HG03139 (cell line): ENCODE data around the gene FZD10.

Experiments used
- ATAC-seq: cut with Tn5 transposase; IDR thresholded peaks from one replicate; pipeline ENCODE4 v1.9.1; 2021; ENCODE audit not compliant: unreplicated experiment

FZD10 gene

DNA sequence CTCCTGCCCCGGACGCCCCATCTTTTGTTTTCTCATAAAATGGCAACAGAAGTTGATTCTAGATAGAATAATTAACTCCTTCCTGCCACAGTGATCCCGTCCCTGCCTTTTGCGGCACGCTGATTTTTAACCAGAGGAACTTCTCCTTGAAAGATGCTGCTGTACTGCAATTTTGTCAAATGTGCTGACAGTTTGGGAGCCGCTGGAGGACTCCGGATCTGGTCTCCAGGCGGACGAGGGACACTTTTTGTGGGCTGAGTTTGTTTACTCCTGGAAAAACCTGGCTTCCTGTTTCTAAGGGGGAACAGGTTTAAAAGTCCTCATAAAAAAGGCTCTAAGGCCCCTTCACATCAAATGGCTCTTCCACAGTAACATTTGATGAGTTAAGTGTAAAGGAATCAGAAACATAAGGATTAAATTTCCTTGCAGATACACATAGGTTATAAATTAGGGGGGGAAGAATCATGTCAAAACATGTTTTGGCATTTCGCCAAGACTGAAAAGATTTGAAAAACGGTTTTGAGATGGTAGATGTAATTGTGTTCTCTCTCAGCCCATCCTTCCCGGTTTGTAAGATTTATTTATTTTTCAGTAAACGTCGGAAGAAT lies 15.5 kb downstream of the FZD10 start:
- ATAC-seq: no peak

DNA sequence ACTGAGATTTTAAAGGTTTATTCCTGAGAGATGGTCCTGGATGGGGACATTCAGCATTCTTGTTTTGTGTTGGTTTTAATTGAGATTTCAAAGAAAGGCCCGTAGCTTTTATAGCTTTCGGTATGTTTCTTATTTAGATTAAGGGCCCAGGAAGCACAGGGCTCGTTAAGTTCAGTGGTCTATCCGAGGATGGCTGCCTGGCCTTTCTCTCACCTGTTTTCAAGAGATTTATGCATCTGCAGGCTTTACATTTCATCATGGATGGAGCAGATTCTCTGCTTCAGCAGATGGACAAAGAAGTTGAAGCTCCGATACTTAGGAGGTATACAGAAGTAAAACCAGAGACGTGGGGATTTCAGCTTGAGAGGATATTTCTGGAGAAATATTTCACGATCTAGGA lies 16.0 kb downstream of the FZD10 start:
- ATAC-seq: no peak

- no peak for ATAC-seq
These were observed 16.9 kb downstream of the FZD10 start for GRCh38 chr12:130179191-130179590.

DNA sequence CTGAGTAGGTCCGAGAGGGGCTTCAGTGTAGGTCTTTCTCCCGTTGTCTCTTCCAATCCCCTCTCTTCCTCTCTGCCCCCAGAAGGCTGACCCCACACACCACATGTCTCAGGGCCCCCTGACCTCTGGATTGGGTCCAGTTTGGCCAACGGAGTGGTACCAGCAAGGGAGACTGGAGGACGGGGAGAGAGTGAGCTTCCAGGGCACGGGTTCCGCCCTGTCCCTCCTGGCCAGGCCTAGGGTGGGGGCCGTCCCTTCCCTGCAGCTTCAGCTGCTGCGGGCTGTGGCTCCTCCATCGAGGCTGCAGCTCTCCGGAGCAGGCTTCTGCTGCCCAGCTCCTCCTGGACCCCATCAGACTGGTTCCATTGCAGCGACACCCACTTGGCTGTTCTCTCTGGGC lies 17.4 kb downstream of the FZD10 start:
- no peak for ATAC-seq

DNA sequence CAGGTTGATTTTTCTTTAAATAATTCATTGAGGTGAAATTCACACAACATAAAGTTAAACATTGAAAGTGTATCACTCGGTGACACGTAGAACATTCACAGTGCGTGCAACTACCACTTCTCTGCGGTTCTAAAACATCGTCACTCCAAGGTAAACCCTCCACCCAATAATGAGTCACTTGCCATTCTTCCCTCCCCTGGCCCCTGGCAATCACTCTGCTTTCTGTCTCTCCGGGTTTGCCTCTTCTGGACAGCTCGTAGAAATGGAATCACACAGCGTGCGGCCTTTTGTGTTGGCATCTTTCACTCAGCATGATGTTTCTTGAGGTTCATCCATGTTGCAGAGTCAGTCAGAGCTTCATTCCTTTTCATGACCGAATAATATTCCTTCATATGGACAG lies 18.9 kb downstream of the FZD10 start:
- no peak for ATAC-seq

DNA sequence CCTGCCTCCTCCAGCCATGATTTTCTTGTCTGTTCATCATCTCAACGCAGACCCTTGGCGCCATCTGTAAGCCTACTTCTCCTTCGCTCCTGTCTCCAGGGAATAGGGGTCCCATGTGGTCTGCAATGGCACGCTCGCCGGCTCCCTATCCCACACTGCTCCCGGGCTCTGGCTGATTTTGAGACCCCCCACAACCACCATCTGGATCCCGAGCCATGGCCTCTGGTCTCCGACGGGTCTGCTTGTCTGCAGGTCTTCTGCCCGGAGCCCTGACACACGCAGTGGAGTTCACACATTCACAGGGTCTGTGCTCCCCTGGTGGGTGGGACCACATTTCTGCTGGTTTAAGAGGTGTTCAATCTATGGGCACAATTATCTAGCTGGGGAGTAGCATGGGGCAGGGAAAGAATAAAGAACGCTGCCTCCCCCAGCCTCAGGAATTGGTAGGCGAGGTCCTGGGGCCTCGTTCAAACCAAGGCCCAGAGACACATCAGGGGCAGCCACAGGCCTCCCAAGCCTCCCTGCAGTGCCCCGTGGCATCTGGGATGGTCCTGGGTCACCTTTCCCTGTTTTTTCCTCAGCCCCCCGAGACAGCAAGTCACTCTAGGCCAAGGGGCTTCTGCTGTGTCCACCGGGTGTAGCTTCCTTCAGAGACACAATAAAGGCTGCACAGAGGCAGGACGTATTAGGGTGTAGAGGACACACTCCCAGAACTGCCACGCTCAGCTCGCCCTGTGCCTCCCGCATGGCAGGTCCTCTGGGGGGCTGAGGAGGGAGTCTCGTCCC lies 21.5 kb downstream of the FZD10 start:
- ATAC-seq: no peak

GRCh38 chr12:130184404-130185090 lies 22.3 kb downstream of the FZD10 start:
- ATAC-seq: no peak

DNA sequence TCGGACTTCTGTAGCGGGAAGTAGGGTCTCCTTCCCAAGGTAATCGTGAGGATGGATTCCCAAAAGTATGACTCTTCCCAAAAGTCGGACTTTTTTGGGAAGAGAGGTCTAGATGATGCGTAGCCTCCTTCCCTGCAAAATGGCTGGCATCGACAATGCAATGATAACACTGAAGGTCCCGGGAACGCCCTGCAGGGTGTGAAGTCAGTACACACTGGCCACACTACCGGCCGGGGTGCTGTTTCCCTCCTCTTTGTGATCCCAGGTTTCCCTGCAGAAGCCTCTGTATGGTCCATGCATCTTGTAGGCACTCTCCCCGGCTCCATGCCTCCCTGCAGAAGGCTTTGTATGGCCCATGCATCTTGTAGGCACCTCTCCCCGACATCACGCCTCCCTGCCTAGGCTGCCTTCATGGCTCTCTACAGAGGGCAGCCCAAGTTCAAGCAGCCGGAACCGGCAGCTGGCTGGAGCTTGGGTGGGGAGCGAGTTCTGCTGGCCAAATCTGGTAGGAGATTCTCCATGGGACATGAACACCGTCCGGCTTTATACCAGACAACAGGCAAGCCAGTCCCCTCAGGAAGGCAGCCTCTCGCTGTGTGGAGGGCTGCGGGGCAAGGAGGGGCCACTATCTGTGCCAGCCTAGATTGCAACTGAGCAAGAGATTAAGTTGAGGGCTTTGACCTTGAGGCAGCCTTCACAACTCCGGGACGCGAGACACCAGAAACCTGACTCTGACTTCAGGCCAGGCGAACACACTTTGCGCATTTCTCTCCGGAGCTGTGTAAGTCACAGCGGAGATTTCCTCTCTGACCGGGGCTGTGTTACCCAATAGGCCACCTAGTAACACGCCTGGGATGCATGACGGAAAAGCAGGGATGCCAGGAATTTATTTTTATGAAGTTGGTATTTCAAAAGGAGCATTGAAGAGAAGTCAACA lies 23.5 kb downstream of the FZD10 start:
- no peak for ATAC-seq

GRCh38 chr12:130186651-130187268 lies 24.5 kb downstream of the FZD10 start:
- ATAC-seq: no peak

DNA sequence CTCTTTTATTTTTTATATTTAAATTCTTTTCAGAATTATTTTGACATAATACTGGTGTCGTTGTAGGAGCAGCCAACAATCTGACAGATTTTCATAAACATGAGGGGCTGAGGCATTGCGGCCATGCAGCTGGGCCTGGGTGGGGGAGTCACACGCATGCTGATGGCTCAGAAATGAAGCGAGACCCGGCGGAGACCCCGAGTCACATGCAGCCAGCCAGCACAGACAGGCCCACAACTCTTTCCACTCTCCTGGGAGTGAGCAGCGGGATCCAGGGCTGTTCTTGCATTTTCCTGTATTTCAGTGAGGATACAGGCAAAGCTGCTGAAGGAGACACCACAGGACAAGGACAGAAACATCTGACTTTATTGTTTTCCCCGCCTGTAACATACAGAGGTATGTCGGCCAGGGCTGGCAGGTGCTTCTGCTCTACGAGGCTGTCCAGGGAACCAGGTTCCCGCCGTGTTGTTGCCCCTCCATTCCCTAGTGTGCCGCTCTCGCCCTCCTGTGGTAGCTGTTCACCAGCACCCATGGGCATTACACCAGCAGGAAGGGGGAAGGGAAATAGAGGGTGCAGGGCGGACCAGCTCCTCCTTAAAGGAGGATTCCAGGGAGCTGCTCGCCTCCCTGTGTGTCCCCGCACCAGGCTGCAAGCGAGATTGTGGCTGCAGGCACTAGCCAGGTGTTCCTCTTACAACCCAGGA lies 30.5 kb downstream of the FZD10 start:
- ATAC-seq: no peak

DNA sequence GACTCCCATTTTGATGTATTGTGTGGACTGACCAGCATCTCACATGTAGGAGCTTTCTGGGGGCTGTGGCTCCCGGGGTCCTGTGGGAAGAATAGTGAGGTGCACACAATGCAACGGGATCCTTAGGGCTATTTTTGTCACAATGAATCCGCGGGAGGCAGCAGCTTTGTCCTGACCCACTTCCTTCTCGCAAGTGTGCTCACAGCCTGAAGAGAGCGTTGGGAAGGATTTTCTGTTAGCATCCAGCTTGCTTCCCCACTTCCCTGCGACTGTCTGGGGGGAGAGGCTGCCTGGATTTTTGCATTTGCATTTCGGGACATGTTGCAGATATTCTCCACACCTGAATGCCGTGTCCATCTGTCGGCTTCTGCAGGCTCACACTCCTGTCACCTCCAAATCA lies 31.9 kb downstream of the FZD10 start:
- ATAC-seq: no peak

- no peak for ATAC-seq
These were observed 33.1 kb downstream of the FZD10 start for GRCh38 chr12:130195369-130195768.

DNA sequence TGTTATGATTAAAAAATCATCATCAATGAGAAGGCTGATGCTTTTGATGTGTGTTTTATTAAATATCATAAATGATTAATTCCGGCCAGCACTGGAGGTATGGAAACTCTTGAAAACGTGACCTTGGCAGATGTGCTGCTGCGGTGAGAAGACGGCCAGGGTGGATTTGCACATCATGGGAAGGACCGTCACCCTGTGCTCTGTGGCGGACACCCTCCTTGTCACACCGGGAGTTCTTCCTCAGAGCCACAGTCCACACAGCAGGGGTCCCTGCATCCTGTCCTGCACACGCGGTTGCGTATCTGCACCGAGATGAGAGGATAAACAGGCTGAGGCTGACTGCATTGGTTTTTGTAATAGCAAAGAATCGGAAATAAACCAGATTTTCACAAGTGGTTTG lies 33.5 kb downstream of the FZD10 start:
- ATAC-seq: no peak

- ATAC-seq: no peak
These were observed 34.6 kb downstream of the FZD10 start for GRCh38 chr12:130196827-130197226.

GRCh38 chr12:130198026-130198662 lies 35.9 kb downstream of the FZD10 start:
- no peak for ATAC-seq

DNA sequence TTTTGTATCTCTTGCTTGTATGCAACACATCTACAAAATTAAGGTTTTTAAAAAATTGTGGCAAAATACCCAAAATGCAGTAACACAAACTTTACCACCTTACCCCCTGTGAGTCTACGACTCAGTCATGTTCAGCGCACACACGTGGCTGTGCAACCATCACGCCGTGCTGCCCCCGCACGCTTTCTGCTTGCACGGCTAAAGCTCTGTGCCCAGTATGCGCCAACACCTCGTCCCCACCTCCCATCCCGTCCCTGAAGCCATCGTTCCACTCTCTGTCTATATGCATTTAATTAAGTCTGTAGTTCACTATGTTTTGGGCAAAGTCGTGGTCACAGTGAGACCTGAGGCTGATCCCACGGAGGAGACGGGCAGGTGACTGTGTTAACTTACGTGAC lies 36.4 kb downstream of the FZD10 start:
- no peak for ATAC-seq

DNA sequence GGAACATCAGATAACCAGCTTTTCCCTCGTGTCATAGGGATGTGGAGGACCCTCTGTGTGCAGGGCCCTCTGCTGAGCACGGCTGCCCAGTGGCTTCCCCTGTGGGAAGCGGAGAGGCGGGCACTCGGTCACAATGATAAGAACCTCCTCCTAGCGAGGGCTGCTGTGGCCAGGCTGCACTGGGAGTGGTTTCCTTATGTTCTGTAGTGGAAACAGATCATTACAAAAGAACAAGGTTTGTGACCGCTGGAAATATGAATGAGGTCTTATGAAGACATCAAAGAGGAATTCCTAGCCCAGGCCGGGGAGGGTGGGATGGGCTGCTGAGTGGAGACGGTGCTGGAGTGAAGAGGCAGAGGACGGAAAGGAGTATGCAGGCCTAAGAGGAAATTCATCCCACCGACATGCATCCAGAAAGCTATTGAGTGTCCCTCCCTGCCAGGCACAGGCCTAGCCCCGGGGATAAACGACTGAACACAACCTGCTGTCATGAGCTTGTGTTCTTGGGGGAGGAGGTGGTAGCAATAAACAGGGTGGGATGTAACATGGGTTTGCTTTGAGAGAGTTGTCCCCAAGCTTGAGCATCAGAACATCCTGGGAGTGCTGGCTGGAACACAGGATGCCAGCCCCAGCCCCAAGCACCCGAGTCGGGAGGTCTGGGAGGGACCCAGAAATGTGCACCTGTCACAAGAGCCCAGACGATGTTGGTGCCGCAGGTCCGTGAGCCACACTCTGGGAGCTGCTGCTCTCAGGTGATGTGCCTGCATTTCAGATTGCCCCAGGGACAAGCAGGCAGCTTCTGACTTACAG lies 37.5 kb downstream of the FZD10 start:
- no peak for ATAC-seq

- ATAC-seq: no peak
These were observed 38.2 kb downstream of the FZD10 start for GRCh38 chr12:130200445-130200844.

DNA sequence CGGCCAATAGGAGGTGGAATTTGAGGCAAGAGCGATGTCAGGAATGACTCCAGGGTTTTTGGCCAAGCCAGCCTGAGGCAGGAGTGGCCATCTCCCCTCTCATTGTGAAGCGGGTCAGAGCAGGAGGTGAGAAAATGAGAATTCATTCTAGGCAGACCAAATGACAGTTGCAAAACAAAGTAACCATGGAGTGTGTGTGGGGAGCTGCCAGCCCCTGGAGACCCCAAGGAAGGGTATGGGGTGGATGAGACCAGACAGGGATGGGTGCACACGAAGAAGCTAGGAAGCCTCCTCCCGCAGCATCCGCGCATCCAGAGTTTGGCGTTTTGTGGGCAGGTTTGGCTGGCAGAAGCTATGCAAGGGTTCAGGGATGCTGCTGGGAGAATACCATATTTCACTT lies 38.8 kb downstream of the FZD10 start:
- no peak for ATAC-seq
